HEK293 (cell line): ENCODE measurements around the gene KSR1.

Experiments used
- OSR2 ChIP-seq: fragments of 450-650 bp; formaldehyde crosslinking; IDR thresholded peaks from 2 replicates; pipeline ENCODE4 v1.5.1; 2016; ENCODE audit warnings: missing biosample characterization, missing genetic modification characterization
- TCF7L2 ChIP-seq: IDR thresholded peaks from 2 replicates; pipeline ENCODE4 v1.6.1; 2011; ENCODE audit warnings: low read depth, mild to moderate bottlenecking, inconsistent platforms, low read length, moderate library complexity, borderline replicate concordance
- ZBTB17 ChIP-seq: fragments of 450-650 bp; formaldehyde crosslinking; IDR thresholded peaks from 2 replicates; pipeline ENCODE4 v1.5.1; 2016; ENCODE audit warnings: missing biosample characterization, missing genetic modification characterization
- ZNF350 ChIP-seq: fragments of 450-650 bp; formaldehyde crosslinking; IDR thresholded peaks from 2 replicates; pipeline ENCODE4 v1.5.0; 2017; ENCODE audit warnings: missing biosample characterization, mild to moderate bottlenecking, missing genetic modification characterization
- ZNF48 ChIP-seq: fragments of 450-650 bp; formaldehyde crosslinking; IDR thresholded peaks from 2 replicates; pipeline ENCODE4 v1.5.1; 2016; ENCODE audit warnings: missing biosample characterization, missing genetic modification characterization
- TF ChIP-seq, protein P1 (sequence below): fragments of 450-650 bp; formaldehyde crosslinking; IDR thresholded peaks from 2 replicates; pipeline ENCODE4 v1.5.1; 2016; ENCODE audit warnings: missing biosample characterization, missing genetic modification characterization
- TF ChIP-seq, protein P2 (sequence below): fragments of 450-650 bp; formaldehyde crosslinking; IDR thresholded peaks from 2 replicates; pipeline ENCODE4 v1.5.1; 2016; ENCODE audit warnings: missing biosample characterization, missing genetic modification characterization

DNA sequence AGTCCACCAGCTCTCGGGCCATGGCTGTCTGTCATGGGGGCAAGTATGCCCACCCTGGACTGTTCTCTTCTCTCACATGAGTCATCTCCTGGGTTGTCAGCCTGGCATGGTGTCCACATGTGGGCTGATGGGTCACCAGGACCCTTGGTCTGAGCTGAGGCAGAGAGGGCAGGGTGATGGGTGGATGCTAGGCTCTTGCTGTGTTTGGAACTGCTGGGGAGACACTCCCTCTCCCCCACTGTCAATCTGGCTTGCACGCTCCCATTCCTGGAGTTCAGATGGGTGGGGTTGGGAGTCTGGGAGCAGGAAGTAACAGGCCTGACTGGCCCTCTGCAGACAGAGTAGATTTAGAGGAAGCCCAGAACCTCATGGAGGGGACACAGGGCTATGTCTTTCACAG, 28.9 kb downstream of the KSR1 start:
- TF ChIP-seq ZBTB17 (no peak), OSR2 (tag by site-specific recombination) (no peak), ZNF350 (tag by site-specific recombination) (no peak), TCF7L2 (no peak), ZNF48 (tag by site-specific recombination) (no peak)
- TF ChIP-seq, protein P1, sequence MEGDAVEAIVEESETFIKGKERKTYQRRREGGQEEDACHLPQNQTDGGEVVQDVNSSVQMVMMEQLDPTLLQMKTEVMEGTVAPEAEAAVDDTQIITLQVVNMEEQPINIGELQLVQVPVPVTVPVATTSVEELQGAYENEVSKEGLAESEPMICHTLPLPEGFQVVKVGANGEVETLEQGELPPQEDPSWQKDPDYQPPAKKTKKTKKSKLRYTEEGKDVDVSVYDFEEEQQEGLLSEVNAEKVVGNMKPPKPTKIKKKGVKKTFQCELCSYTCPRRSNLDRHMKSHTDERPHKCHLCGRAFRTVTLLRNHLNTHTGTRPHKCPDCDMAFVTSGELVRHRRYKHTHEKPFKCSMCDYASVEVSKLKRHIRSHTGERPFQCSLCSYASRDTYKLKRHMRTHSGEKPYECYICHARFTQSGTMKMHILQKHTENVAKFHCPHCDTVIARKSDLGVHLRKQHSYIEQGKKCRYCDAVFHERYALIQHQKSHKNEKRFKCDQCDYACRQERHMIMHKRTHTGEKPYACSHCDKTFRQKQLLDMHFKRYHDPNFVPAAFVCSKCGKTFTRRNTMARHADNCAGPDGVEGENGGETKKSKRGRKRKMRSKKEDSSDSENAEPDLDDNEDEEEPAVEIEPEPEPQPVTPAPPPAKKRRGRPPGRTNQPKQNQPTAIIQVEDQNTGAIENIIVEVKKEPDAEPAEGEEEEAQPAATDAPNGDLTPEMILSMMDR, result no peak
- TF ChIP-seq, protein P2, sequence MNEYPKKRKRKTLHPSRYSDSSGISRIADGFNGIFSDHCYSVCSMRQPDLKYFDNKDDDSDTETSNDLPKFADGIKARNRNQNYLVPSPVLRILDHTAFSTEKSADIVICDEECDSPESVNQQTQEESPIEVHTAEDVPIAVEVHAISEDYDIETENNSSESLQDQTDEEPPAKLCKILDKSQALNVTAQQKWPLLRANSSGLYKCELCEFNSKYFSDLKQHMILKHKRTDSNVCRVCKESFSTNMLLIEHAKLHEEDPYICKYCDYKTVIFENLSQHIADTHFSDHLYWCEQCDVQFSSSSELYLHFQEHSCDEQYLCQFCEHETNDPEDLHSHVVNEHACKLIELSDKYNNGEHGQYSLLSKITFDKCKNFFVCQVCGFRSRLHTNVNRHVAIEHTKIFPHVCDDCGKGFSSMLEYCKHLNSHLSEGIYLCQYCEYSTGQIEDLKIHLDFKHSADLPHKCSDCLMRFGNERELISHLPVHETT (tag by site-specific recombination), result no peak
